HG03159 (cell line): ENCODE measurements around the gene ARHGAP35.
"Not testable (repeated sequence)": the region's sequence is repeated elsewhere in the genome, so short reads cannot be mapped to it uniquely, and the experiment has no call there.

Experiments
- ATAC-seq: cut with Tn5 transposase; IDR thresholded peaks from one replicate; pipeline ENCODE4 v1.9.1; 2021; ENCODE audit warnings: mild to moderate bottlenecking, moderate library complexity; ENCODE audit not compliant: unreplicated experiment

Gene ARHGAP35

DNA sequence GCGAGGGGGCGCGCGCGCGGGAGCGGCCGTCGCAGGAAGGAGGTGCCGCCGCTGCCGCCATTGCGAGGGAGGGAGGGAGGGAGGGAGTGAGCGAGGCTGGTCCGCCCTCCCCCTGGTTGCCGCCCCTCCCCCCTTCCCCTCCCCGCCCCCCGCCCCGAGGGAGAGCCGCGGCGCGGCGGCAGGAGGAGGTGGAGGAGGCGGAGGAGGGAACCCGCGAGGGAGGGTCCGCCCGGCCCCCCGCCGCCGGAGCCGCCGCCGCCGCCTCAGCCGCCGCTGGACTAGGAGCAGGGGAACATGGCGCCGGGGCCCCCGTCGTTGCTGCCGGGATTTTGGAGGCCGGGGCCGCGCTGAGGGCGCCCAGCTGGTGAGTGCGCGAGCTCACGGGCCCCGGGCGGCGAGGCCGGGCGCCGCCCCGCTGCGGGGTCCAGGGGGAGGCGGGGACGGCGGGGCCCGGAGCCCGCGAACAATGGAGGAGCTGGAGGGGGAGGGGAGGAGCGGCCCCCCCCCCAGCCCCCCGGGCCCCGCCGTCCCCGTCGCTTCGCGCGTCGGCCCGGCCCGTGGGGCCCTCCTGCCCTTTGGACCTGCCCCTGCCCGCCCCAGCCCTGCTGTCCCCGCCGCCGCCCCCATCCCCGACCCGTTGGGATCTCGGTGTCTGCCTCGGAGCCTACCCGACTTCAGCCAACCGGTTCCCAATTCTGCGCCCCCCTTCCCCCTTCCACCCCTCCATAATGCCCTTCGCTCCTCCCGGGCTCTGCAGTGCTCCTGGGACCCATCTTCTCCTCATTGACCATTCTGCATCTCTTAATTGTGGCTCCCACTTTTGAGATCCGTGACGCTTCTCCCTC, at the start of gene ARHGAP35:
TSS of gene ARHGAP35 (plus strand) at position 152 of the 845 bp plus-strand sequence. CDS start 57,679 bp downstream, outside the sequence.
- peak; percentile 7 for ATAC-seq

GRCh38 chr19:46812977-46813838, 47.6 kb upstream of the ARHGAP35 start:
- ATAC-seq, result no peak

- no peak for ATAC-seq
Measured at GRCh38 chr19:46813839-46814358, 46.9 kb upstream of the ARHGAP35 start.

GRCh38 chr19:46815833-46816627, 44.8 kb upstream of the ARHGAP35 start:
- no peak for ATAC-seq

DNA sequence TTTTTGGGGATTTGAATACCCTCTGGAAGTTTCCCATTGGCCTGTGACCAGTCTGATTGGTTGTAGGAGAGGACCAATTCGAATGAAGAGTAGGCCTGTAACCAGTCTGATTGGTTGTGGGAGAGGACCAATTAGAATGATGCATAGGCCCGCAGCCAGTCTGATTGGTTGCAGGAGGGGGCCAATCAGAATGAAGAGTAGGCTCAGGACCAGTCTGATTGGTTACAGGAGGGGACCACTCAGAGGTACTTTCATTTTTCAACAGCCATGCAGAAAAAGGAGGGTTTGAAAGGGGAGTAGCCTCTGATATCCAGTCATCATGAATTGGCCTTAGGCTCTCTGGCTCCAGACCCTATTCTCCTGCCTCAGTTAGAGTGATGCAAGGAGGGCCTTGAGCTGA, 42.0 kb upstream of the ARHGAP35 start:
- no peak for ATAC-seq

DNA sequence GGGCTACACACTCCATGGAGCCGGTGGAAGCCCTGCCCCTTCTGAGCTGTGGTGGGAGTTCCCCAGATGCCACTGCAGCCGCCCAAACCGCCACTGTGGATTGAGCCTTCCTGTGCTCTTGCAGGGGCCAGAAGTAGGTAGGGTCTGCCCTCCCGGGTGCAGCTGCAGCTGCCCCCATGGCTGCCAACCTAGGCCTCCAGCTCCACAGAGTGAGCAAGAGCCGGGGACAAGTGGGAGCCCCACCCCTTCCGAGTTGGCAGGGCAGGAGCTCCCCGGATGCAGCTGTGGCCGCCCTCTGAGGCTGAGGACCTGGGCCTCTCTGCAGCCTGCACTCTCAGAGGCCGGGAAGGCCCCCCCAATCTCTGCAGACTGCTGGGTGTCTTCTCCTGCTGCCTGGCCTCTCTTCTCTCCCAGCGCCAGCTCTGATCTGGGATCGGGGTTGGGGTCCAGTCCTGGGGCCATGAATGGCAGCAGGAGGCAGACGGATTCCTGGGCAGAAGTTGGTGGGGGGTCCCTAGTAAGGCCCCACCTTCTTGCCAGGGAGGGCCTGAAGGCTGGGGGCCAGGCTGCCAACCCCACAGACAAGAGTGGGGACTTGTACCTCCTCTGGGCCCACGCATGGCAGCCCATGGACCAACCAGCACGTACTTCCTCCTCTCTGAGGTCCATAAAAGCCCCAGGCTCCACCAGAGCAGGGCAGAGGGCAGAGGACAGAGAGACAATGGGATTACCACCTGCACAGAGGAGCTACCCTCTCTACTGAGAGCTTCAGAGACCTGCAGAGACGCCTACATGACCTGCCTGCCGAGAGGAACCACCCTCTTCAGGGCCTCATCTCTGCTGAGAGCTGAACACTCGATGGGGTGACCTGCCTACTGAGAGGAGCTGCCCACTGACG, 39.0 kb upstream of the ARHGAP35 start:
- no peak for ATAC-seq

DNA sequence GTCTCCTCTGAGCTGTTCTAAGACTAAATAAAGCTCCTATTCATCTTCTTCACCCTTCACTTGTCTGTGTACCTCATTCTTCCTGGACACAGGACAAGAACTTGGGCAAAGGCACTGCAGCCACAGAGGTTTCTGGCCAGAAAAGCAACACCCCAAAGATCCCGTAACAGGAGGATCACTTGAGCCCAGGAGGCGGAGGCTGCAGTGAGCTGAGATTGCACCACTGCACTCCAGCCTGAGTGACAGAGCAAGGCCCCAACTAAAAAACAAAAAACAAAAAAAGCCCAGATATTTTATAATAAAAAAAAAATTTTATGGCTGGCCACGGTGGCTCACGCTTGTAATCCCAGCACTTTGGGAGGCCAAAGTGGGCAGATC, 38.4 kb upstream of the ARHGAP35 start:
- not testable (repeated sequence) for ATAC-seq

DNA sequence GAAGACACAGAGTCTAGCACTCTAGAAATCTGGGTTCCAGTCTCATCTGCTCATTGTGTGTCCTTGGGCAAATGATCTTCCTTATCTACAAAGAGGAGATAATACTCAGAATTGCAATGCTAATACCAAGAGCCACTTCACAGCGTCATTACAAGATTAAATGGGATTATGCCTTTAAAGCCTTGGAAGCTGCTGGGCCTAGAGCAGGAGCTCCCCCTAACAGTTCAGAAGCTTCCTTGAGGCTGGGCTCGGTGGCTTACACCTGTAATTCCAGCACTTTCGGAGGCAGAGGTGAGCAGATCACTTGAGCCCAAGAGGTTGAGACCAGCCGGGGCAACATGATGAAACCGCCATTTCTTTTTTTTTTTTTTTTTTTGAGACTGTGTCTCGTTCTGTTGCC, 37.7 kb upstream of the ARHGAP35 start:
- ATAC-seq, result no peak

- ATAC-seq, result no peak
Measured at GRCh38 chr19:46824890-46825730, 35.7 kb upstream of the ARHGAP35 start.

GRCh38 chr19:46825731-46826055, 35.1 kb upstream of the ARHGAP35 start:
- ATAC-seq, result no peak

DNA sequence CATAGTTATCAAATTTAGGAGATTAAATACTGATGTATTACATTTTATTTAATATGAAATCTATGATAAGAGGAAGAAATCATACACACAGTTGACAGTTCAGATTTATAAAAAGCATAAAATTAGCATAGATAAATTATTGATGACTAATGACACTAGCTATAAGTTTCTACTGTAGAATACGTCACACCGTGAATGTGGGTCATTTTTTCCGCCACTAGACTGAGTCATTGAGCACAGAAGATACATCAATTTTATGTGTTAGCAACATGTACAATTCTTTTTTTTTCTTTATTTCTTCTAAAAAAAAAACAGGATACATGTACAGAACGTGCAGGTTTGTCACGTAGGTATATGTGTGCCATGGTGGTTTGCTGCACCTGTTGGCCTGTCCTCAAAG, 32.3 kb upstream of the ARHGAP35 start:
- ATAC-seq, result no peak

DNA sequence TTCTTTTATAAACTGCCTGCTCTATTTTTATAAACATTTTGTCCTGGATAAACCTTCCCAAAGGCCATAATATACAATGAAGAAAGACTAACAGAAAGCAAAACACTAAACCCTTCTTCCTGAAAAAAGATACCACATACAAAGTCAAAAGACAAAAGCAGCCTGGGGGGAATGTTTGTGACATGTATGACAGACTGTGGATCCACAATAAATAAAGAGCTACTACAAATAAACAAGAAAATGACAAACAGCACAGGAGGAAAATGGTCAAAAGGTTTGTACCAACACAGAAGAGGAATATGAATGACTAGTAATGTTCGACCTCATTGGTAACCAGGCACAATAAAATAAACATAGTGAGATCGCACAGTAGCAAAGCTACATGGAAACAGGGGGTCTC, 29.9 kb upstream of the ARHGAP35 start:
- ATAC-seq, result no peak

- no peak for ATAC-seq
Measured at GRCh38 chr19:46834121-46834520, 26.7 kb upstream of the ARHGAP35 start.

- no peak for ATAC-seq
Measured at GRCh38 chr19:46834984-46835383, 25.8 kb upstream of the ARHGAP35 start.

DNA sequence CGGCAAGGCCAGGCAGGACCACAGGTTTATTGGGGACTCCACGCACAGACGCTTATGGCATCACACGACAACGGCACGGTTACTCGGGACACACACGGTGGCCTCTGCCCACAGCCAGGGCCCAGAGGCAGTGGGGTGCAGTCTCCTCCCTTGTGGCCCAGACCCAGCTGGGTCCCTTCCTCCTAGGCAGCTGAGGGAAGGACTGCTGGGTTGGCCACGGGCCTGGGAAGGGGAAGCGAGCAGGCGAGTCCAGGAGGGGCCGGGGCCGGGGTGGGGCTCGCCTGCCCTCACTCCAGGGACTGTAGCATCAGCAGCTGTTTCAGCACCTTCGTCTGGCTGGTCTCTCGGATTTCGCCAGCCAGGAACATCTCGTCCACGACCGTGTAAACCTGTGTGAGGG, 22.6 kb upstream of the ARHGAP35 start:
- ATAC-seq, result no peak

DNA sequence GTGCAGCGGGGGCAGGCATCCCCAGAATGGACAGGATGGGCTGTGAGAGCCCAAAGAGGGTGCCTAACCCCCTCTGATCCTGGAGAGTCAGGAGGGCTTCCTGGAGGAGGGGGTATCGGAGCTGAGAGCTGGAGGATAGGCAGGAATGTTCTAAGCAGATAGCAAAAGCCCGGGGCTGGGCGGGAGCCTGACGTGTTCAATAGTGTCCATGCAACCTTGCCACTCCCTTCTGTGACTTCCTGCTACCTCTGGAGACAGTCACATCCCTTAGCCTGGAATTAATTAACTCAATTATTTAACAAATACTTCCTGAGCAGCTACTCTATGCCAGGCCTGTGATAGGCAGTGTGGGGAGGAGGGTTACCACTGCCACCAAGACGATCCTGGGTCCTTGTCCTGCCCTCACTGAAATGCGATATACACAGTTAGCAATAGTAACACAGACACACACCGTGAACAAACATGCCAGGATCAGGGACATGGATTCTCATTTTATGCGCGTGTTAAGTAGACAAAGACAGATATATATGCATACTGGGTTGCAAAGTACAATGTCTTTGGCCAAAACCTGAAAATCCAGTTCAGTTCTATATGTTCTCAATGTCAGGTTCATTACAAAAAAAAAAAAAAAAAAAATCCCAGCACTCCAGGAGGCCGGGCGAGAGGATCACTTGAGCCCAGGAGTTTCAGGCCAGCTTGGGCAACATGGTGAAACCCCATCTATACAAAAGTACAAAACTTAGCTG, 20.9 kb upstream of the ARHGAP35 start:
- ATAC-seq, result no peak

GRCh38 chr19:46840498-46840942, 20.3 kb upstream of the ARHGAP35 start:
- no peak for ATAC-seq

DNA sequence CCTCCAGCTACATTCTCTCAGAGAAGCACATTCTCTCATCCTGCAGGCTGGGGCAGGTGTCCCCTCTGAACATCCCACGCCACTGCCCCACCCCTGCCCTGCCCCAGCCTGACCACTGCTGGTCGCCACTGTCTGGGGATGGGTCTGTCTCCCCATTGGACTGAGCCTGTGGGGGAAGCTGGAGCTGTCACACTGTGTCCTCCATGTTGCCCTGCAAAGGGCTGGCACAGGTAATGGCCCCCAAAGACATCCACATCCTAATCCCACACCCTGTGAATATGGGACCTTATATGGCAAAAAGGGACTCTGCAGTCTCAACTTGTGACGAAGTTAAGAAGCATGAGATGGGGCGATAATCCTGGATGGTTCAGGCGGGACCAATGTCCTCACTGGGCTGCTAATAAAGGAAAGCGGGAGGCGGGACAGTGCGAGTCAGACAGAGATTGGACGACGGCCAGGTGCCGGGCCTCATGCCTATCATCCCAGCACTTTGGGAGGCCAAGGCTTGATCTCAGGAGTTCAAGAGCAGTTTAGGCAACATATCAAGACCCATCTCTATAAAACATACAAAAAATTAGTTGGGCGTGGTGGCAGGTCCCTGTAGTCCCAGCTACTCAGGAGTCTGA, 19.2 kb upstream of the ARHGAP35 start:
- no peak for ATAC-seq
